HG03108 (cell line): ENCODE data around the gene YDJC.
"Not testable (repeated sequence)": the region's sequence is repeated elsewhere in the genome, so short reads cannot be mapped to it uniquely, and the experiment has no call there.

Experiments used
- ATAC-seq: cut with Tn5 transposase; IDR thresholded peaks from one replicate; pipeline ENCODE4 v1.9.1; 2021; ENCODE audit warnings: moderate library complexity; ENCODE audit not compliant: unreplicated experiment

Gene YDJC

GRCh38 chr22:21652010-21652546 is 22.3 kb upstream of the YDJC start:
- peak; percentile 84 for ATAC-seq

DNA sequence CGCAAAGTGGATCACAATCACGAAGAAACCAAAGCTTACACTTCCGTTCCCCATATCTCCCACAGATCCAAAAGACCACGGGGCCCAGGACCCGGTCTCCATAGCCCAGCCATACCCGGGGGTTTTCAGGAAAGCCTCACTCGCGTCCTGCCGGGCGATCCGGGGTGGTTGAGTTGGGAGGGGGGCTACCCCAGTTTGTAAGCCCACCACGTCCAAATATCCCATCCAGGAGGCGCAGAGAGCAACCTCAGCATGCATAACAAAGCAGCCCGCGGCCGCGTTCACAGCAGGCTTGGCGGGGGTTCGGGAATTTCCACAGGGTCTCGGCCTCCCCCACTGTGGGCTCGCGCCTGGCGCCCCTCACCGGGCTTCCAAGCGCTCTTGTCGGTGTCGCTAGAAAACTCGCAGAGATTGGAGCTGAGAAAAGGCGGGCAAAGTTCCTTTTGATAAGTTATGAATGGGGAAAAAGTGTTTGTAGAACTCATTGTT is 21.7 kb upstream of the YDJC start:
- ATAC-seq = peak; percentile 16

DNA sequence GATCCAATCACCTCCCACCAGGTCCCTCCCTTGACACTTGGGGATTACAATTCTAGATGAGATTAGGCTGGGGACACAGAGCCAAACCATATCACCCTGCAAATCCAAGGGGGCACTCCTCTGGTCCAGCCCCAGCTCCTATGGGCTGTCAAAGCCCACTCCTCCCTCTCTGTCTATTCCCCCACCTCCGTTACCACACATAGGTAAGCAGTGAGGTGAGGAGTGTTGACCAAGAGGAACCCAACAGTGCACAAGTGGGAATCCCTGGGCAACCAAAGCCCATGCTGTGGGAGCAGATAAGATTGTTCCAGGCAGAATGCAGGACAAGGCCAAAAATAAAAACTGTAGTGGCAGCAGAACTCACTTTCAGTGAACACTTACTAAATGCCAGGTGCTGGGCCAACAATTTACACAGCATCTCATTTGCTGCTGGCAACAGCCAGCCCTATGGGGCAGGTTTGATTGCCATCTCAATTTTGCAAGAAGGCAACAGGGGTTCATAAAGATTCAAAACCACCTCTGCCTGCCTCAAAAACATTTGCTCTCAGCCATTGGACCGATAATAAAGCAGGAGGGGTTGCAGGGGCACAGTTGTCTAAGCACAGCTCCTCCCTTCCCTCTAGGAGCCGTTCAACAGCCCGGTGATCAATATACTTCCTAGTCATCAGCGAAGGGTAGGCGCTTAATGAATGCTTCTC is 21.1 kb upstream of the YDJC start:
- ATAC-seq = no peak

DNA sequence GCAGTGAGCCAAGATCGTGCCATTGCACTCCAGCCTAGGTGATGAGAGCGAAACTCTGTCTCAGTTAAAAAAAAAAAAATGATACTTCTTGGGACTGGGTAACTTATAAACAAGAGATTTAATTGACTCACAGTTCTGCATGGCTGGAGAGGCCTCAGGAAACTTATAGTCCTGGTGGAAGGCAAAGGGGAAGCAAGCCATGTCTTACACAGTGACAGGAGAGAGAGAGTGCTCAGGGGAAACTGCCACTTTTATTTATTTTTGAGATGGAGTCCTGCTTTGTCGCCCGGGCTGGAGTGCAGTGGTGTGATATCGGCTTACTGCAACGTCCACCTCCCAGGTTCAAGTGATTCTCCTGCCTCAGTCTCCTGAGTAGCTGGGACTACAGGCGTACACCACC is 20.5 kb upstream of the YDJC start:
- ATAC-seq = no peak

DNA sequence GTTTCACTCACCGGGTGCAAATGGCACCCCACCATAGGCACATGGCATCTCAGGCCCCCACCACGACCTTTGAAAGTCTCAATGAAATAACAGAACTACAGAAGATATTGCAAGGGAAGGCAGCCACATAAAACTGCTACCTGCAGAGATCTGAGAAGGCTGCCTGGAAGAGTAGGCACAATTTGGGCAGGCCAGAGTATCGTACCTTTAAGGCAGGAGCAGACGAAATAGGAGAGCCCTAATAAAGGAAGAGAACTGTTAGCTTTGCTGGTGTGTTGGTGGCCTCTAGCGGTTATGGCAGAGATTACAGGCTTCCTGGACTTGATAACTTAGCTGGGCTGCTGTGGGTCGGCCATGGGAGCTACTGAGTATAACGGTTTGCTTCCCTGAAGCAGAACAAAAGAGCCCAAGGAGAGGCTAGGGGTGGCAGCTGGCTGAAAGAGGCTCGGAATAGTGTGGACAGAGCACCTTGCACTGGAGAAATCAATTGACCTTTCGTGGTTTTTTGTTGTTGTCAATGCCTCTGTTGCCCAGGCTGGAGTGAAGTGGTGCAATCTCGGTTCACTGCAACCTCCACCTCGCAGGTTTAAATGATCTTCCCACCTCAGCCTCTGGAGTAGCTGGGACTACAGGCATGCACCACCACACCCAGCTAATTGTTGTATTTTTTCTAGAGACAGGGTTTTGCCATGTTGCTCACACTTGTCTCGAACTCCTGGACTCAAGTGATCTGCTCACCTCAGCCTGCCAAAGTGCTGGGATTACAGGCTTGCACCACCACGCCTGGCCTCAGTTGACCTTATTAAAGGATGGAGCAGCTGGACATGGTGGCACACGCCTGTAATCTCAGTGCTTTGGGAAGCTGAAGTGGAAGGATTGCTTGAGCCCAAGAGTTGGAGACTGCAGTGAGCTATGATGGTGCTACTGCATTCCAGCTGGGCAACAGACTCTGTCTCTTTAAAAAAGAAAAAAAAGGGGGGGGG is 17.1 kb upstream of the YDJC start:
- ATAC-seq = no peak

DNA sequence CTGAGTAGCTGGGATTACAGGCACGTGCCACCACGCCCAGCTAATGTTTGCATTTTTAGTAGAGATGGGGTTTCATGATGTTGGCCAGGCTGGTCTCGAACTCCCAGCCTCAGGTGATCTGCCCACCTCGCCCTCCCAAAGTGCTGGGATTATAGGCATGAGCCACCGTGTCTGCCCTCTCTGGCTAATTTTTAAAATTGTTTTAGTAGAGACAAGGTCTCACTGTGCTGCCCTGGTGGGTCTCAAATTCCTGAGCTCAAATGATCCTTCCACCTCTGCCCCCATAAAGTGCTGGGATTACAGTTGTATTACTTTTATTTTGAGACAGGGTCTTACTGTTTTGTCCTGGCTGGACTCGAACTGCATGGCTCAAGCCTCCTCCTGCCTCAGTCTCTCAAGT is 15.7 kb upstream of the YDJC start:
- not testable (repeated sequence) for ATAC-seq

DNA sequence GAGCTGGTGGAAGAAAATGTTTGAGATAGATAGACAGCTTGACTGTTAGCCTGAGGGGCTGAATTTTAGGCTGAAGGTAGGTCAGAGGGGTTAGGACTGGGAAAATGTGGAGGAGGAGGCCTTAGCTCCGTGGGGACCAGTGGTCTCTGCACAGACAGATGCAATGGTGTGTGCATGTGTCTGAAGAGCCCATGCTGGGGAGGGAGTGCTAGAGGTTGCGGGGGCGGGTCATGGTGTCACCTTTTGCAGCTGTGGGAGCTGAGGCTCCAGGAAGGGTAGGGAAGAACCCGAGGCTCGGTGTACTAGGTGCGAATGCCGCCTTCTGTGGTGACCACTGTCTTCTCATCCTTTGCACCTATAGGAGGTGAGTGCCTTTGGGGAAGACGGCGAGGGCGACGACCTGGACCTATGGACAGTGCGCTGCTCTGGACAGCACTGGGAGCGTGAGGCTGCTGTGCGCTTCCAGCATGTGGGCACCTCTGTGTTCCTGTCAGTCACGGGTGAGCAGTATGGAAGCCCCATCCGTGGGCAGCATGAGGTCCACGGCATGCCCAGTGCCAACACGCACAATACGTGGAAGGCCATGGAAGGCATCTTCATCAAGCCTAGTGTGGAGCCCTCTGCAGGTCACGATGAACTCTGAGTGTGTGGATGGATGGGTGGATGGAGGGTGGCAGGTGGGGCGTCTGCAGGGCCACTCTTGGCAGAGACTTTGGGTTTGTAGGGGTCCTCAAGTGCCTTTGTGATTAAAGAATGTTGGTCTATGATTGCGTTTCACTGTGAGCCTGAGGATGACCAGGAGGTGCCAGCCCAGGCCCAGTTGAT is 13.9 kb upstream of the YDJC start:
- ATAC-seq = no peak

- no peak for ATAC-seq
Observed at GRCh38 chr22:21642584-21643448, 13.0 kb upstream of the YDJC start.

- peak; percentile 87 for ATAC-seq
Observed at GRCh38 chr22:21641789-21642583, 12.2 kb upstream of the YDJC start, which contains the start of gene SDF2L1. Gene SDF2L1 (plus strand): TSS chr22:21642302. CDS start chr22:21642337, 35 bp downstream.

DNA sequence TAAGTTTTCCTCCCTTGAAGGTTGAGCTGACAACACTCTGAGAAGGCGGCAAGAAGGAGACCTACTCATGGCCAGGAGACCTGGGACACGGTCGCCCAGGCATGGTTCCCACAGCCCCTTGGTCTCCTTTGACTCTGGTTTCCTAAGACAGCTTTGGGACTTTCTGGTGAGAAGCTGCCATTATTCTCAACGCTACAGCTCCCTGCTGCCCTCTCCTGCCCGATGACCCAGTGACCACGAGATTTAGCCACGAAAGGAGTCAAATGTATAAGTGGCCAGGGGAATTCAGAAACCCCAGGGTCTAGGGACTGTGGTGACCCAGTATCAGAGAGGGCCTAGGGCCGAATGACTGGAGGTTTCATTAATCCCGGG is 11.6 kb upstream of the YDJC start:
- ATAC-seq = no peak

- ATAC-seq = no peak
Observed at GRCh38 chr22:21640810-21641209, 11.0 kb upstream of the YDJC start.

GRCh38 chr22:21639359-21639758 is 9.5 kb upstream of the YDJC start:
- ATAC-seq = no peak

- ATAC-seq = not testable (repeated sequence)
Observed at GRCh38 chr22:21637450-21637849, 7.6 kb upstream of the YDJC start.

GRCh38 chr22:21636629-21637218 is 6.9 kb upstream of the YDJC start:
- ATAC-seq = no peak

DNA sequence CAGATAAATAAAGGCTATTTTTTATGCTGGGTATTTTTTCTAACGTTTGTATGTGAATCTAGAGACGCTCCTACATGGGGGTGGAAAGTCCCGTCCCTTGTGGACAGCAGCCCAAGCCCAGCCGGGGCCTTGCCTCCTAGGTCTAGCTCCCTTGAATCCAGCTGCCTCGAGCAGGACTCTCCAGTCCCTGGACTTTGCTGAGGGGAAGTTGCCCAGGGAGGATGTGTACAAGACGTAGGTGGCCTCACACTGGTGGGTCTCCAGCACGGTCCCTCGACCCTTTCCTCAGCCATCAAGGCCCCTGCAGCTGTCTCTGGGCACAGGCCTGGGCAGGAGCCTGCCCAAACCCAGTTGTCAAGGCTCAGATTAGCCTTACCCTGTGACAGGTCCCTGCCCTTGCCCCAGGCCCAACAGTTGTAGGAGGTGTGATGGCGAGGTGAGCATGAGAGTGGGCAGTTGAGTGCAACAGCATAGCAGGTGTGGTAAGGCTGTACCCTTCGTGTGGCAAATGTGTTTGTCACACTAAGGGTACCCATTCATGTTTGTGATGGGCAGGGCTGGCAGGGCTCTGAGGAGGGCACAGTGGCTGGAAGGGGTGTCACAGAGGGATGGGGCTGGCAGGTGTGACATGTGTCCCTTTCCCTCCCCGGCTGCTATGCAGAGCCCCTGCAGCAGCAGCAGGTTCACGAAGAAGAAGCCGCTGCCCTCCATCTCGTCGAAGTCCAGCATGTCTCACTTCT is 6.1 kb upstream of the YDJC start:
- no peak for ATAC-seq

GRCh38 chr22:21634844-21635243 is 5.0 kb upstream of the YDJC start:
- no peak for ATAC-seq

DNA sequence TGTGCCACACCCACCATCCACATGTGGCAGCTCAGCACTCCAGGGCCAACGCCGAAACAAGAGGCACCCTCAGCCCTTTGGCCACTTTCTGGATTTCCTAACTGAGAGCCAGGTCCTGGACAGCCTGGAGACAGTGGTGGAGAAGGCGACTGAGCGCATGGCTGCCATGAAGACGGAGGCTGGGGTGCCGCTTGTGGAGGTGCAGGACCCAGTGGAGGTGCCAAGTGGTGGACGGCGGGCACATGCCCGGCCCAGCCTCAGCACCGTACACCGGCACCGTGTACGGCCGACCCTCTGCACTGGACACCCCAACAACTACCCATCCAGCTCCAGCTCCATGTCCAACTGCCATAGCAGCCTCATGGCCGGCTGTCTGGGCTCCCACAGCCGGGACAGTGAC is 4.3 kb upstream of the YDJC start:
- ATAC-seq = no peak

DNA sequence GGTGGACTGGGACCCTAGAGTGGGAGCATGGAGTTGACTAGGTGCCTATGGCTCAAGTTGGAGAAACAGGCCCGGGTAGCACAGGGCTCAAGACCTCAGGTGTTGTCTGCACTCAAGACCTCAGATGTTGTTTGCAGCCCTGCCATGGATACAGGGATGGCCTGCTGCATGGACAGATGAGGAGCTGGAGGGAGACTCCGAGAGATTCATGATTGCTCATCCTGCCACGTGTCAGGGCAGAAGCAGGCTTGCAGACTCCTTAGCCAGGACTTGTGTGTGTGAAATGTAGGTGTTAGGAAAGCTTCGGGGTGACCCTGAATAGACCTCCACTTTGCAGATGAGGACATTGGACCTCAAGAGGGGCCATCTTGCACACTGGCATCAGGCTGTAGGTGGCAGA is 3.7 kb upstream of the YDJC start:
- no peak for ATAC-seq
